ENCODE results near the gene NPFF.

NPFF gene

GRCh38 chr12:53514628-53515290 lies 7.5 kb upstream of the NPFF start:
- in situ Hi-C loops (cut with MboI; ENCODE audit: low sequenced_read_pairs): no loop called here

- in situ Hi-C loops (cut with MboI; ENCODE audit: low sequenced_read_pairs): no loop called here
Observed at GRCh38 chr12:53513712-53514410, 6.6 kb upstream of the NPFF start.

GRCh38 chr12:53510181-53510812 lies 3.0 kb upstream of the NPFF start:
- in situ Hi-C loops (cut with MboI; ENCODE audit: low sequenced_read_pairs): no loop called here

GRCh38 chr12:53508534-53509170 lies 1.4 kb upstream of the NPFF start:
- in situ Hi-C loops (cut with MboI; ENCODE audit: low sequenced_read_pairs): no loop called here

GRCh38 chr12:53507603-53507885 lies 260 bp upstream of the NPFF start:
- in situ Hi-C loops (cut with MboI; ENCODE audit: low sequenced_read_pairs): no loop called here

- in situ Hi-C loops (cut with MboI; ENCODE audit: low sequenced_read_pairs): no loop called here
Observed at GRCh38 chr12:53506450-53506785, 866 bp downstream of the NPFF start.

GRCh38 chr12:53505555-53506449 lies 1.5 kb downstream of the NPFF start:
- in situ Hi-C loops (cut with MboI; ENCODE audit: low sequenced_read_pairs): no loop called here

- in situ Hi-C loops (cut with MboI; ENCODE audit: low sequenced_read_pairs): no loop called here
Observed at GRCh38 chr12:53505086-53505485, 2.2 kb downstream of the NPFF start.

- in situ Hi-C loops (cut with MboI; ENCODE audit: low sequenced_read_pairs): no loop called here
Observed at GRCh38 chr12:53504004-53504920, 3.0 kb downstream of the NPFF start.

GRCh38 chr12:53502983-53503728 lies 4.1 kb downstream of the NPFF start:
- in situ Hi-C loops (cut with MboI; ENCODE audit: low sequenced_read_pairs): no loop called here

- in situ Hi-C loops (cut with MboI; ENCODE audit: low sequenced_read_pairs): no loop called here
Observed at GRCh38 chr12:53502331-53502730, 5.0 kb downstream of the NPFF start.

- in situ Hi-C loops (cut with MboI; ENCODE audit: low sequenced_read_pairs): no loop called here
Observed at GRCh38 chr12:53501615-53502181, 5.6 kb downstream of the NPFF start.

- in situ Hi-C loops (cut with MboI; ENCODE audit: low sequenced_read_pairs): no loop called here
Observed at GRCh38 chr12:53500776-53501614, 6.3 kb downstream of the NPFF start, which contains the start of gene TARBP2. Gene TARBP2 (plus strand): TSS chr12:53501283. CDS start chr12:53501409, 126 bp downstream.

GRCh38 chr12:53500142-53500775 lies 7.0 kb downstream of the NPFF start:
- in situ Hi-C loops (cut with MboI; ENCODE audit: low sequenced_read_pairs): no loop called here

GRCh38 chr12:53499266-53500141 lies 7.8 kb downstream of the NPFF start, which contains the start of gene MAP3K12:
Gene MAP3K12 (minus strand): TSS chr12:53499458. CDS start chr12:53487391, 12,067 bp downstream.
- in situ Hi-C loops (cut with MboI; ENCODE audit: low sequenced_read_pairs): no loop called here

- in situ Hi-C loops (cut with MboI; ENCODE audit: low sequenced_read_pairs): no loop called here
Observed at GRCh38 chr12:53498235-53498630, 9.1 kb downstream of the NPFF start.
